ENCODE data around the gene GRIN1.

The GRIN1 gene

GRCh38 chr9:137138722-137139467 is at the start of gene GRIN1:
GRIN1 (plus strand) TSS chr9:137139154; CDS start chr9:137139487, 333 bp downstream.
- TF ChIP-seq CTCF (IDR thresholded peaks at IDR 0.05; ENCODE audit: extremely low read depth, insufficient read depth, missing control alignments): no peak
- in situ Hi-C loops (cut with MboI; ENCODE audit: low pct_unique_long_range_greater_than_20kb, low sequenced_read_pairs, unreplicated experiment): no loop called here
- DNase-seq (ENCODE audit: low spot score): peak; percentile 66

- no peak for DNase-seq (ENCODE audit: low spot score)
- in situ Hi-C loops (cut with MboI; ENCODE audit: low pct_unique_long_range_greater_than_20kb, low sequenced_read_pairs, unreplicated experiment): no loop called here
- TF ChIP-seq CTCF (IDR thresholded peaks at IDR 0.05; ENCODE audit: extremely low read depth, insufficient read depth, missing control alignments): no peak
Measured at GRCh38 chr9:137089232-137089947, 49.6 kb upstream of the GRIN1 start.

GRCh38 chr9:137095664-137096517 is 43.1 kb upstream of the GRIN1 start:
- peak; percentile 86 for DNase-seq (ENCODE audit: low spot score)
- peak; percentile 80 for TF ChIP-seq CTCF (IDR thresholded peaks at IDR 0.05; ENCODE audit: extremely low read depth, insufficient read depth, missing control alignments)
- in situ Hi-C loops (cut with MboI; ENCODE audit: low pct_unique_long_range_greater_than_20kb, low sequenced_read_pairs, unreplicated experiment): no loop called here

GRCh38 chr9:137096785-137097546 is 42.0 kb upstream of the GRIN1 start:
- in situ Hi-C loops (cut with MboI; ENCODE audit: low pct_unique_long_range_greater_than_20kb, low sequenced_read_pairs, unreplicated experiment): no loop called here
- no peak for DNase-seq (ENCODE audit: low spot score)
- TF ChIP-seq CTCF (IDR thresholded peaks at IDR 0.05; ENCODE audit: extremely low read depth, insufficient read depth, missing control alignments): no peak

- TF ChIP-seq CTCF (IDR thresholded peaks at IDR 0.05; ENCODE audit: extremely low read depth, insufficient read depth, missing control alignments): no peak
- DNase-seq (ENCODE audit: low spot score): no peak
- in situ Hi-C loops (cut with MboI; ENCODE audit: low pct_unique_long_range_greater_than_20kb, low sequenced_read_pairs, unreplicated experiment): no loop called here
Measured at GRCh38 chr9:137097761-137098462, 41.0 kb upstream of the GRIN1 start.

Data from GM13977 (cell line).